GM21723 (cell line): Measurements from ENCODE around the gene MLF1.

Source experiments
- ATAC-seq: cut with Tn5 transposase; IDR thresholded peaks from one replicate; pipeline ENCODE4 v1.9.1; 2021; ENCODE audit warnings: mild to moderate bottlenecking, moderate library complexity; ENCODE audit not compliant: unreplicated experiment

The MLF1 gene

DNA sequence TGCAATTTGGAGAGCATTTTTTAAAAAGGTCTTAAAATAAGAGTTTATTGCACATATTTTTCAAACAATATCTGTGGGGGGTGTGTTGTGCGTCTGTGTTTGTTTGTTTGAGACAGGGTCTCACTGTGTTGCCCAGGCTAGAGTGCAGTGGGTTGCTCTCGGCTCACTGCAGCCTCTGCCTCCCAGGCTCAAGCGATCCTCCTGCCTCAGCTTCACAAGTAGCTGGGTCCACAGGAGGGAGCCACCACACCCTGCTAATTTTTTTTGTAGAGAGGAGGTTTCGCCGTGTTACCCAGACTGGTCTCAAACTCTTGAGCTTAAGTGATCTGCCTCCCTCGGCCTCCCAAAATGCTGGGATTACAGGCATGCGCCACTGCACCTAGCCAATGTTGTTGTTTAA, 2.7 kb downstream of the MLF1 start:
- ATAC-seq, result no peak

DNA sequence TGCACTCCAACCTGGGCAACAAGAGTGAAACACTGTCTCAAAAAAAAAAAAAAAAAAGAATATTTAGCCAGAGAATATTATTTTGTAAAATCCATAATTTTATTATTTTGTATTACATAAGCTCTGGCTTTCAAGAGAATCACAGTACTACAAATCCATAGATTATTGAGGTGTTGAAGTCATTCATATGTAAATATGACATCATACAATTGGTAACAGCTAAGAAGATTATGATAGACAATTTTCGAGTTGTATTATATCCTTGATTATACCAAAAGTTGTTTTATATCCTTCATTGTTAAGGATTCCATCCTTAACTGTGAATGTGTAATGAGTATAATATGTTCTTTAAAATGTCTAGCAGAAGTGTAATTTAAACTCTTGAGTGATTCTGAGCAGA, 3.7 kb downstream of the MLF1 start:
- ATAC-seq, result no peak

DNA sequence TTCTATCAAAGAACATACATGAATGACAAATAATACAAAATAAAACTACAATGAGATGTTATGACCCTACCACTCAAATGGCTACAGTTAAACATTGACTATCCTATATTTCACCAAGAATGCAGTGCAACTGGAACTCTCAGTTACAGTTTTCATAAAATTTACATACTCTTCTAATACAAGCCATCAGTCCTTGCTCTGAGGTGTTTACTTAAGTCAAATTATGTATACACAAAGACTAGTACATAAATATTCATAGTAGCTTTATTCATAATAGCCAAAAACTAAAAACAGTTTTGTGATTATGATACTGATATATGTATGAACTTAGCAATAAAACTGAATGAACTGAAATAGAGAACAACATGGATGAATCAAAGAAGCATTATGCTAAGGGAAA, 19.2 kb downstream of the MLF1 start:
- no peak for ATAC-seq

DNA sequence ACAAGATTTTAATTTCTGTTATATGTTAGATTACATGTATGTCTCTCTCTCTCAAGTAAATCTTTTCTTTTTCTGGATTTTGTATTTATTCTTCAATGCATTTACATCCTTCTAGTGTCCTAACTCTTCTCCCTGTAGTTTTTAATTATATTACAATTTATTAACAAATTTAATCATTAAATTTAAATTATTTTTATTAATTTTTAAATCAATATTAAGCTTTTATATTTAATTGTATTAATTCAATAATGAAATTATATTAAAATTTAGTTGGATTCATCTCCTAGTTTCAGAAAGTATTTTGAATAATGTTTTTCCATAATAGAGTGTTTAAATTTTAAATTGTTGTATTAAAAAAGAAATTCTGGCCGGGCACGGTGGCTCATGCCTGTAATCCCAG, 29.8 kb downstream of the MLF1 start:
- no peak for ATAC-seq

DNA sequence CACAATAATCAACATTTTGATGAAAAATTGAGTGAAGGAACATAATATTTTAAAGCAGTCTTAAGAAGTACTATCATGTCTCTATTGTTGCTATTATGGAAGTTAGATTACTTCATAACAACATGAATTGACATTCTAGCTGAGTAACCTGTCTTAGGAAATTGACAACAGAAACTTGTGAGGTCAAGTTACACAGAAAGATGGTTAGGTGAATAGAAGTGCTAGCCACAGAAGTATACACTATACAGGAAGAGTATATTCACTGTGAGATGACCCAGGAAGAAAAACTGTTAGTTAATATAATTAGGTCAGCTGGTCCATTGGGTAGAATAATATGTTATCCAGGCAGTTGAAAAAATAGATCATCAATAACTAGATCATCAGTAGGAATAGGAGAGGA, 31.2 kb downstream of the MLF1 start:
- no peak for ATAC-seq

DNA sequence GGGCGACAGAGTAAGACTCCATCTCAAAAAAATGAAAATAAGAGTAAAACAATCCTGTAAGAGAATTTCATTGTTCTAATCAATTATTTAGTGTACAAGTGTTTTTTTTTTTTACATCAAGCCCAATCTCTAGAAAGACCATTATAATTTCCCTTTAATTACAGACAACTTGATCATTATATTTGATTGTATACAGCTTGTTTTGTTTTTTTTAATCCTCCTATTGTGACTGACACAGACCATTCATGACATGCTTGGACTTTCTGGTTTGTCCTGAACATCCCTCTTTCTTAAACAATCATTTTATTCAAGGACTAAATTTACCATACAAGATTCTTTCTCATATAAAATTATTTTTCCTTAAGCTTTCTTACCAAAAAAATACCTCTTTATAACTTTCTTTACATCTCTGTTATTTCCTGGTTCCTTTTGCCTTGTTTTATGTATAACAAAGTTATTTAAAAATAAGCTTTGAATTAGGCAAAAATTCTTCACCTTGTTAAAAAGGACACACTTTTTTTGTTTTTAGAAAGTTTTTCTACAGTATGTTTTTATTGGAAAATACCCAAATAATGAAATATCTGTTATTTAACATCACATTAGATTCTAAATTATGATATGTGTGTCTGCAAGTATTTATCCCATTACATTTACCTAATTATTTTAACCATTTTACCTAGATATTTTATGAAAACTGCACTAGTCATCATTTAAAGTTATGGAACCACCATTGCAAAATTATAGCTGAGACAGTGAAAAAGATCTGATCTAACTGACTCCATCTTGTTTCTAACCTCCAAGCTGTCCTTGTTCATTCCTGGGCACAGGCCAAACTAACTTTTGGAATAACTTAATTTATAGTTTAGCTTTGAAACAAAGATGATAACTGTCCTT, 47.2 kb downstream of the MLF1 start:
- ATAC-seq, result no peak

DNA sequence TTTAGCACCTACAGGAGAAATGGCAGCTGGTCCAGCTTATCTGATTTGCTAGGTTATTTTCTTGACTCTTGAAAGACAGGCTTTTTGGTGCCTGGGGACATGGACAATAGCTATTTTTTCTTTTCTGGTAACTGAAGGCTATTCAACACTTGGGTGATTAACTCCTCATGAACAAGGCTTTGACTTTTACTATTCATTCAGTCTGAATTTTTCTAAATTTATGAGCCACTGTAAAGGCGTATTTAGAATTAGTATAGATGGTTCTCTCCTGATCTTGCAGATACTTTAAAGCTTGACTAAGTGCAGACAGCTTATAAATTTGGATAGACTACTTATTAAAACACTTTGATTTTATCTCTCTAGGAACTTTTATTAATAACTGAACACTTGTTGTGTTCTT, 54.9 kb downstream of the MLF1 start:
- no peak for ATAC-seq

DNA sequence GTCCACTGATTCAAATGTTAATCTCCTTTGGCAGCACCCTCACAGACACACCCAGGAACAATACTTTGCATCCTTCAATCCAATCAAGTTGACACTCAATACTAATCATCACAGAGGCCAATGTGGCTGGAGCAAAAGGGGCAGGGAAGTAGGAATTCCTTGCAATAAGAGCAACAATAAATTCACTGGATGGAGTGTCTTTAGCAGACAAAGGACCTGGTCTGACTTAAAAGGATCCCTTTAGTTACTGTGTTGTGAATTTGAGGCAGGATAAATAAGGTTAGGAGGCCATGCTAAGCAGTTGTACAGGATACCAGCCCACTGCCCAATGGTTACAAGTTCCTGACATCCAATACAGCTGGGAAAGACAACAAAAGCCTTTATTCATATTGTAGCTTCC, 61.0 kb downstream of the MLF1 start:
- ATAC-seq, result no peak

DNA sequence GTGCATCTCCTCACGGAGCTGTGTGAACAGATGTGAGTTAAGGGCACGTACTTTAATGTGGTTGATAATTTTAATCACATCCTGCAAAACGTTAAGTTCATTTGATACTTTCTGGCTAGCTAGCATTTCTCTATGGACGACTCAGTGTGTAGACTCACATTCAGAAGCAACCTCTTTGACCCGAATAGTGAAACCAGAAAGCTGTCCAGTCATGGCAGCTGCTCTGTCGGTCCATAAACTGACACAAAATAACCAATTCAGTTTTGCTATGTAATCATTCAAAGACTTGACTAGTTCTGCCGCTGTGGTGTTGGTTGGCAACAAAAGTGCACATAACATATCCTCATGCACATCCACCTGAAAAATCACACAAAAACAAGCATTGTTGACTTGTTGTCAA, 69.7 kb downstream of the MLF1 start:
- no peak for ATAC-seq

DNA sequence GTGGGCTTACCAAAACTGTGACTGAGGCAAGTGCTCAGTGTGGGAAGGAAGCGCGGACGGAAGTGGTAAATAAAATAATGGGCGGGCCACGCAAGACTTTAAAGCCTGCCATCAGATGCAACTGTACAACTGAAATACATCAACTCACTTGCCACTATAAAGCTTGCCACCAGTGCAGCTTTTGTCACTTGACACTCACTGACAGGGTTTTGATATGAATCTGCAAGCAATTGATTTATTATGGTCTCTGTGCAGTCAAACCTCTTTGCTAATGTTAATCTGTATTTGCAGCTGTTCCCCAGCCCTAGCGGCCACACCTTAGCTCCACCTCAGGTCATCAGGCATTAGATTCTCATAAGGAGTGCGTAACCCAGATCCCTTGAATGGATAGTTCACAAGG, 71.0 kb downstream of the MLF1 start:
- no peak for ATAC-seq

DNA sequence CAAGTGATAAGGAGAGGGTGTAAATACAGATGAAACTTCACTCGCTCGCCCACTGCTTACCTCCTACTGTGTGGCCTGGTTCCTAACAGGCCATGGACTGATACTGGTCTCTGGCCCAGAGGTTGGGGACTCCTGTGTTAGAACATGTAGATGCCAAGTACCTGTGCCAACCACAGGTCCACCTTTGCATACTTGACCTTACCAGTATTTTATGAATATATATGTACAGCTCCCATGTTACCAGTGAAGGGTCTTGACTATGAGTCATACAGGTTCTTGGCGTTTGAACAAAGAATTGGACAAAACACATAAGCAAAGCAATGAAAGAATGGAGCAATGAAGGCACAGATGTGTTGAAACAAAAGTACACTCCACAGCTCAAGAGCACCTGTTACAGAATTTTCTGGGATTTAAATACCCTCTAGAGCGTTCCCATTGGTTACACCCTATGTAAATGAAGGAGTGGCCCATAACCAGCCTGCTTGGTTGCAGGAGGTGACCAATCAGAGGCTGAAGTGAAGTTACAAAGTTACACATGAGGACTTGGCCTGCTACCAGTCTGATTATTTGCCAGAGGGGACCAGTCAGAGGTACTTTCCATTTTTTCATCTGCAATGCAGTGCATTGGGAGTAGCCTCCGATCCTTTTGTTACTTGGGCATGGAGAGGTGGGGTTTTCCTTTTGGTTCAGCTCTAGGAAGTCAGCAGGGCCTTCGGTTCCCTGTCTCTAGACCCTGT, 71.6 kb downstream of the MLF1 start:
- no peak for ATAC-seq

DNA sequence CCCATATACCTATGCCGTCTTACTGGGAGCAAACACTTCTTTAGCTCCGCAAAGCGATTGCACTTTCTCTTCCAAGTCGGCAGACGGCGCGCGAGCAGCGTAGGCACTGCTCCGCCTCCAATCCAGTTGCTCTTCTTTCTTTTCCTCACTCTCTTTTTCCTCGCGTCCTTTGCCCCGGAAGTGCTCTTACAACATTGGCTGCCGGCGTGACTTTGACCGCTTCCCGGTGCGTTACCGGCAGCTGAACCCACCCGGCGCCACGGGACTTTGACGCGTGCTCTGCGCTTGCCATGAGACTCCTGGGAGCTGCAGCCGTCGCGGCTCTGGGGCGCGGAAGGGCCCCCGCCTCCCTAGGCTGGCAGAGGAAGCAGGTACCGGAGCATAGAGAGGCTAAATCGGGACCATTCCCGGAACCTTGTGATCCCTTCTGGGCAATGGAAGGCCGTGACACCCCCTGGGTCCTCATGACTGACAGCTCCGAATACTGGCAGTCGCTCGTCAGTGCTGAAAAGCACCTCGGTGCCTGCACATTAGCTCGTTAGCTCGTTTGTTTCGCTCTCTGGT, 73.4 kb downstream of the MLF1 start, which contains the start of gene GFM1:
Gene GFM1 (plus strand): TSS at position 183 of the 564 bp plus-strand sequence. CDS start 108 bp downstream, at position 291.
- ATAC-seq, result peak; percentile 99

DNA sequence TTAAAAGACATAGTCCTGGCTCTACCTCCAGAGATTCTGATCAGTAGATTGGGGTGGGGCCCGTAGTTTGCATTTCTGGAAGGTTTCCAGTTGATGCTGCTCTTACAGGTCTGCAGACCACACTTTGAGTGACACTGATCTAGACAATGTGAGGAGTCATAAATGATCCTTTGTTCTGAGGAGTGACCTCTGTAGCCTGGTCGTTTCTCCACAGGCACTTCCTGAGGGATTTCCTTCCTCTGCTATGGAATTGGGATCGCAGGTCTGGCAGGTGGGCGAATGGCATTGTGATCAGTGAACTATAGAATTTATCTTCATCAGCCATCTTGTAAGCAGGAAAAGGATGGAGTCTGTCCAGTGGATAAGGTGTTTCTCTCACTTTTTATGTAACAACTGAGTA, 78.8 kb downstream of the MLF1 start:
- no peak for ATAC-seq

DNA sequence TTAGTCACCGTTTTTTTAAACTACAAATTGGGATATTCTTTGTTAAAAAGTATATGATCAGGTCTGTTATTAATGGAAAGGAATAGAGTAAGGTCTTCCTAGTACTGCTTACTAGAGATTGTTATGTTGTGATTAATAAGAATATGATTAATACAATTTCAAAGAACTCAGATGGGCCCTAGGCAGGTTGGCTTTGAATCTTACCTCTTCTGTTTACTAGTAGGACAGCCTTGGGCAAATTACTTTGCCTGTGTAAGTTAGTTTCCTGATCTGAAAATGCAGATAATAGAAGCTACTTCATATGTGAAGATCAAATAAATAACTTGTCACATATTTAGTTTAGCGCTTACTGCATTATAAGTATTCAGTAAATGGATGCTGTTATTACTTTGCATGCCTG, 80.2 kb downstream of the MLF1 start:
- ATAC-seq, result no peak

DNA sequence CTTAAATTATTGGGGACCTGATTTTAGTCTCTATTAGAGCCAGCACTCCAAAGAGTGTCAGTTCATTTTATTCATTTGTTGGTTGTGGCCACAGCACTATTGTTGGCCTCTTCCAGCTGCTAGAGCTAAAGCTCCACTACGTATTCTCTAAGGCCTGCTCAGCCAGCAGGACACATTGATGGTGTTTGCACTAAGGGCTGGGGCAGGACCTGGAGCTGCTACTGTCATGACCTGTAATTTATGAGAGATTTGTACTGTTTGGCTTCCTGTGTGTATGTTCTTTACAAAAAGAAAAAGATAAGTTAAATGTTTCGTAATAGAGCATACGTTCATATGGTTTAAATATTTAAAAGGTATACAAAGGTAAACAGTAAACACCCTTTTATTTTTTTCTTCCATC, 81.5 kb downstream of the MLF1 start:
- no peak for ATAC-seq
